ENCODE results near the gene LDB3.
A peak's percentile ranks its signal among the peaks of the same experiment; 100 is the strongest.

Gene LDB3

DNA sequence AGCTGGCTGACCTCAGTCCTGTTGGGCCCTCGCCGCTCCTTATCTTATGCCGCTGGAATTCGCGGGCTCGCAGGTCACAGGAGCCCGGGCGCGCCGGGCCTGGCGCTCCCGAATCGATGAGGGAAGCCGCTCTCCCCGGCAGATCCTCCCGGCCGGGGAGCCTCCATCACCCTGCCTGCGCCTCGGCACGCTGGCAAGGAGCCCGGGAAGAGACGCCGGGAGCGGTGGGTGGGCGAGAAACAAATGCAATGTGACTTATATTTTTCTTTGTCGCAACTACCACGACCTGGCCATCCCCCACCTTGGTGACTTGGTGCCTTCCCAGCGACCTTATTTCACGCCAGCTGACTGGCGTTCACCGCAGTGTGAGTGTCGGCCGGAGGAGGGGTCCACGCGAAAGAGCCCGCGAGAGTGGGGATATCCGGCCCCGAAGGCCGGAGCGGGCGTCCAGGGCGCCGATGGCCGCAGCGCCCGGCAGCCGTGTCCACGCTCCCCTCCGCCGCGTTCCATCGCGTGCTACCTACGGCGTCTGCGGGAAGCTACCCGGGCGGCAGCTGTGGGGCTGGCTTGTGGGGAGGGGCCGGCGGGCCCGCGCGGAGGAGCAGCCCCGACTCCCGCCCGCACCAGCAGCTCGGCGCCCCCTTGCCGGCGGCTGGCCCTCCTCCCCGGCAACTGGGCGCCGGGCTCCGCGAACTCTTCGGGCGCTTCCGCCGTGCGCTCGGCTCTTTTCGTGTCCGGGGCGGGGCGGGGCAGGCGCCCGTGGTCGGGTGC is 87.6 kb downstream of the LDB3 start:
- peak; percentile 80 for DNase-seq (ENCODE audit: low read depth)
- peak overlapping the region; percentile 70 for H3K4me3 ChIP-seq (ENCODE audit: control insufficient read depth, low read depth, low read length)
- TF ChIP-seq, protein P1, sequence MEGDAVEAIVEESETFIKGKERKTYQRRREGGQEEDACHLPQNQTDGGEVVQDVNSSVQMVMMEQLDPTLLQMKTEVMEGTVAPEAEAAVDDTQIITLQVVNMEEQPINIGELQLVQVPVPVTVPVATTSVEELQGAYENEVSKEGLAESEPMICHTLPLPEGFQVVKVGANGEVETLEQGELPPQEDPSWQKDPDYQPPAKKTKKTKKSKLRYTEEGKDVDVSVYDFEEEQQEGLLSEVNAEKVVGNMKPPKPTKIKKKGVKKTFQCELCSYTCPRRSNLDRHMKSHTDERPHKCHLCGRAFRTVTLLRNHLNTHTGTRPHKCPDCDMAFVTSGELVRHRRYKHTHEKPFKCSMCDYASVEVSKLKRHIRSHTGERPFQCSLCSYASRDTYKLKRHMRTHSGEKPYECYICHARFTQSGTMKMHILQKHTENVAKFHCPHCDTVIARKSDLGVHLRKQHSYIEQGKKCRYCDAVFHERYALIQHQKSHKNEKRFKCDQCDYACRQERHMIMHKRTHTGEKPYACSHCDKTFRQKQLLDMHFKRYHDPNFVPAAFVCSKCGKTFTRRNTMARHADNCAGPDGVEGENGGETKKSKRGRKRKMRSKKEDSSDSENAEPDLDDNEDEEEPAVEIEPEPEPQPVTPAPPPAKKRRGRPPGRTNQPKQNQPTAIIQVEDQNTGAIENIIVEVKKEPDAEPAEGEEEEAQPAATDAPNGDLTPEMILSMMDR (conservative IDR thresholded peaks at IDR 0.05; ENCODE audit: control insufficient read depth, insufficient read depth, low read depth, low read length) = no peak

DNA sequence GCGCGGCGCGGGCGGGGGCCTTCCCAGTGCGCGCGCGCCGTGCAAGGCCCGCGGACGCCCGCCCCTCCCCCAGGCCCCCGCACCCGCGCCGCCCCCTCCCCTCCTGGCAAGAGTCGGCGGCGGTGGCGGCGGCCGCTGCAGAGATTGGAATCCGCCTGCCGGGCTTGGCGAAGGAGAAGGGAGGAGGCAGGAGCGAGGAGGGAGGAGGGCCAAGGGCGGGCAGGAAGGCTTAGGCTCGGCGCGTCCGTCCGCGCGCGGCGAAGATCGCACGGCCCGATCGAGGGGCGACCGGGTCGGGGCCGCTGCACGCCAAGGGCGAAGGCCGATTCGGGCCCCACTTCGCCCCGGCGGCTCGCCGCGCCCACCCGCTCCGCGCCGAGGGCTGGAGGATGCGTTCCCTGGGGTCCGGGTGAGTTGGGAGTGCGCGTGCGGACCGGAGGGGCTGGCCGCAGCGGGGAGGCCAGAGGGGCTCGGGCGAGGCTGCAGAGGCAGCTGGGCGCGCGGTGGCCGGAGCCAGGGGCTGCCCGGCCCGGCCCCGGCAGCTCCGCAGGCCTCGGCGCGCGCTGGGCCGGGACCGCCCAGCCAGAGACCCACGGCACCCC is 88.3 kb downstream of the LDB3 start, which contains the start of gene BMPR1A:
Gene BMPR1A, plus strand, starts transcription at position 109 of the 602 bp plus-strand sequence. CDS start 119,400 bp downstream, outside the sequence.
- peak; percentile 79 for DNase-seq (ENCODE audit: low read depth)
- TF ChIP-seq, protein P1 (conservative IDR thresholded peaks at IDR 0.05; ENCODE audit: control insufficient read depth, insufficient read depth, low read depth, low read length) = no peak
- peak within 1 kb of the TSS; percentile 70 for H3K4me3 ChIP-seq (ENCODE audit: control insufficient read depth, low read depth, low read length)

DNA sequence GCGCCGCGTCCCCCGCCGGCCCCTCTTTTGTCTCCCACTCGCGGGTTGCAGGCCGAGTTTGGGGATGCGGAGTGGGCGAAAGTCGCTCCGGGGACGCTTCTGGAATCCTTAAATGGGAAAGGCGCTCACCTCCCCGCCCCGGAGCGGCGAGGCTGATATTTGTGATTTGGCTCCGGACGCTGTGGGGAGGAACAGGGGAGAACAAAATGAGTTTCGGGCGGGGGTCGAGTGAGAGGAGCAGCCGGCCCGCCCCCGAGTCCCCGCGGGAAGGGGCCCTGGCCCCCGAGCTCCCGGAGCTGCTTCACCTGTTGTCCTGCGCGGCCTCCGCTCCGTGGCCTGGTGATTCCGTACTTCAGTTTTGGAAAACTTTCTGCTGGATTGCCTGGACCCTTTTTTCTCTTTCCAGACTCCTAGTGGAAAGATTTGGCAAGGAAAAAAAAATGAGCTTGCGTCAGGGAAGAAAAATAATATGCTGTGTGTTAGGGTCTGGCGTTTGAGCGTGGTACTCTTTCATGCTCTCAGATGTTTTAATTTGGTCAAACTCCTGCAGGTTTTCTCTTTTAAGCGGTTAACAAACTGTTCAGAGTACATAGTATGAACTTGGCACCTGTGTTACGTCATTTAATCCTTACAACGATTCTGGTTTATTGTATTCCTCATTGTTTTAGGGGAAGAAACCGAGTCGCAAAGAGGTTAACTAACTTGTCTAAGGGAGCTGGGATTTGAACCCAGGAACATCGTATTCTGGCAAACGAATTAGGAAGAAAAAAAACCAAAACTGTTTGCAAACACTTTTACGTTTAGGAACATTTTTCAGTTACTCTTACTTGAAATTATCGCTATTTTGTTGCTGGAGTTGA is 89.0 kb downstream of the LDB3 start:
- TF ChIP-seq, protein P1 (conservative IDR thresholded peaks at IDR 0.05; ENCODE audit: control insufficient read depth, insufficient read depth, low read depth, low read length) = peak; percentile 31
- peak overlapping the region; percentile 66 for H3K4me3 ChIP-seq (ENCODE audit: control insufficient read depth, low read depth, low read length)
- DNase-seq (ENCODE audit: low read depth) = peak; percentile 60

DNA sequence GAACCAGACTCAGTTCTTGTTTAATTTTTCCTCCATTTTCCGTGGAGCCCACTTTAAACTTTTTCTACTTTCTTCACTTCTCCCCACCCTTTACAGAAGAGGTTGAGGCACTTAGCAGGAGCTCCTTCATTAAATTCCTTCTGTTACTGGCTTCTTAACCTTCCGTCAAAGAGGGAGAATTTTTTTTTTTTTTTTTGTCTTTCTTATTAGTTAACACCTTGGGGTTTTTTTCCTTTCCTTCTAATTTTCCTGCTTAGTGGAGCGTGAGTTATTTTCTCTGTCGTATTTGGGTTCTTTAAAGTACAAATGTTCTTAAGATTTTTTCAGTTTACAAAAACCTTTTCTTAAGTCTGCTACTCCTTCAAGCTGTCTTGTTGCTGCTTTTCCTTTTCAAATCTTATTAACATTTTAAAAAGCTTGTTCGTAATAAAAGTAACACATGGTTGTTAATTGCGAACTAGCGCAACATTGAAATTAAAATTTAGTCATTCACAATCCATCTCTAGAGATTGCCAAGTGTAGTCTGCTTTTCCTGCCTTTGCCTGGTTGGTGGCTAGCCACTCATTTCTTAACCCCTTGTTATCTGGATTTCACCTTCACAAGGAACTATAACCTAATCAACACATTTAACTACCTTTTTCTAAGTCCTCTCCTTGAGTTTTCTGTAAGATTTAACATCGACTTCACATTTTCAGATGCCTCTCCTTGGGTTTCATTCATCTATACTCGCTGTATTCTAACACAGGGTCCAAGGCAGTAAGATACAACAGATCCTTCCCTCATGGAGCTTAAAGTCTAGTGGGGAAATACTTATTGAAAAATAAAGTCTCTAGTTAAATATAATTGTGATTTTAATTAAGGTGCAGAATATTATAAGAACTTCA is 90.1 kb downstream of the LDB3 start:
- H3K4me3 ChIP-seq (ENCODE audit: control insufficient read depth, low read depth, low read length) = peak overlapping the region; percentile 66
- DNase-seq (ENCODE audit: low read depth) = peak; percentile 46
- TF ChIP-seq, protein P1 (conservative IDR thresholded peaks at IDR 0.05; ENCODE audit: control insufficient read depth, insufficient read depth, low read depth, low read length) = no peak

DNA sequence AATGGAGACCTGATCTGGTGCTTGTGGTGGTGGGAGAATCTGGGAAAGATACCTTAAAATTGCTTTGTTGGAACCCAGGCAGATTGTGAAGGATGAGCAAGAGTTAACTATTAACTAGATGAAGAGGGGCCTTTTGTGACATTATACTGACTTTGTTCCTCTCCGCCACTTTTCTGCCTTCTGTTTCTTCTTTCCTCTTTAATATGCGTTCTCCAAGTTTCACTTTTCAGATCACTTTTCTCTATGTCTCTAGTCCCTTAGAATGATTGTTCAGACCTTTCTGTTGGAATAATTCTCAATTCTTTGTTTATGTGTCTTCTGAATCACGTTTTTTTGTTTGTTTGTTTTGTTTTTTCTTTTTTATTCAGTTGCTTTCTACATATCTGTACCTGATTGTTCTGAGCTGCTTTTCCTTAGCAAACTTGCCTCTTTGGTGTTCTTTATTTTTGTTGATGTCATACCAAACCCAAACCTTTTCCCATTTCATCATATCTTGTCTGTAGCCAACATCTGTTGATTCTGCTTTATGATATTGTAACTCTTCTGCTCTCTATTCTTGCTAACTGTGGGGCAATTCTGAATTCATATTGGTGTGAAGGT is 90.9 kb downstream of the LDB3 start:
- peak overlapping the region; percentile 1 for H3K4me3 ChIP-seq (ENCODE audit: control insufficient read depth, low read depth, low read length)
- DNase-seq (ENCODE audit: low read depth) = no peak
- TF ChIP-seq, protein P1 (conservative IDR thresholded peaks at IDR 0.05; ENCODE audit: control insufficient read depth, insufficient read depth, low read depth, low read length) = no peak

Measured in fibroblast of mammary gland (primary cell).